B cell (primary cell): Measurements from ENCODE around the gene RAB30. TPM values are rescaled to one million over a fixed set of nuclear protein-coding genes. Genes with fewer than 3 reads are reported as not detected.

Source experiments
- ATAC-seq: fragments of 200-7000 bp; cut with Tn5 transposase; one replicate; pipeline ENCODE4 v1.10.0; 2021; ENCODE audit warnings: low read depth, mild to moderate bottlenecking, moderate number of reproducible peaks, moderate library complexity
- CTCF ChIA-PET: fragments of 350-600 bp; sonication (Branson Sonifier 250); formaldehyde crosslinking; loops from one replicate; lab custom pipeline; 2021; ENCODE audit warnings: antibody characterized with exemption, inconsistent platforms; lab: Charles Lee
- POLR2A ChIA-PET: fragments of 350-600 bp; sonication (Branson Sonifier 250); formaldehyde crosslinking; loops from one replicate; lab custom pipeline; 2021; ENCODE audit warnings: antibody characterized with exemption; lab: Charles Lee
- DNase-seq: peaks from one replicate; pipeline ENCODE4 v3.0.0; 2013
- H2AFZ ChIP-seq: 2 replicates; pipeline ENCODE4 v1.6.1; 2012; ENCODE audit warnings: mild to moderate bottlenecking, low read depth, low read length; ENCODE audit not compliant: insufficient read depth, poor library complexity, severe bottlenecking
- H3K27ac ChIP-seq, 2 donors: 1 replicate in 1 of 2; 2 replicates in 1 of 2; pipeline ENCODE4 v1.5.1; 2012 to 2013; ENCODE audit warnings: low read length in 2 of 2, mild to moderate bottlenecking in 2 of 2, moderate library complexity in 1 of 2
- H3K27me3 ChIP-seq, 4 experiments: fragments of 200-600 bp in 1 of 4; sonication (generic) in 1 of 4; replicated peaks in 1 of 4; 1 replicate in 2 of 4; 2 replicates in 2 of 4; pipeline versions ENCODE4 v1.6.1 to v1.7.0; 2013 to 2016; ENCODE audit warnings: low read length in 3 of 4, mild to moderate bottlenecking in 2 of 4, mixed read lengths in 1 of 4, moderate library complexity in 1 of 4; ENCODE audit not compliant: insufficient read depth in 4 of 4, control insufficient read depth in 3 of 4; ENCODE audit errors: control extremely low read depth in 1 of 4
- H3K36me3 ChIP-seq, 2 experiments: replicated peaks in 1 of 2; 1 replicate in 1 of 2; 2 replicates in 1 of 2; pipeline versions ENCODE4 v1.6.1 to v1.7.1; 2013; ENCODE audit warnings: low read length in 1 of 2; ENCODE audit not compliant: insufficient read depth in 2 of 2, control insufficient read depth in 1 of 2; ENCODE audit errors: control extremely low read depth in 1 of 2, extremely low read depth in 1 of 2
- H3K4me1 ChIP-seq, 2 donors: fragments of 200-600 bp in 1 of 2; sonication (generic) in 1 of 2; 1 replicate in 1 of 2; 2 replicates in 1 of 2; pipeline versions ENCODE4 v1.5.1 to v1.6.1; 2013 to 2017; ENCODE audit warnings: low read length in 2 of 2; ENCODE audit not compliant: control insufficient read depth in 2 of 2, insufficient read depth in 2 of 2
- H3K4me2 ChIP-seq: replicated peaks from 2 replicates; pipeline ENCODE3; 2012; ENCODE audit warnings: mild to moderate bottlenecking, low read depth, low read length; ENCODE audit not compliant: poor library complexity, severe bottlenecking
- H3K4me3 ChIP-seq, 5 experiments: fragments of 200-600 bp in 1 of 5; sonication (generic) in 1 of 5; 1 replicate in 3 of 5; 2 replicates in 2 of 5; pipeline versions ENCODE4 v1.5.1 to v1.7.0; 2011 to 2016; ENCODE audit warnings: low read length in 4 of 5, mild to moderate bottlenecking in 4 of 5, low read depth in 2 of 5, control low read depth in 1 of 5, moderate library complexity in 1 of 5; ENCODE audit not compliant: insufficient read depth in 1 of 5; ENCODE audit errors: control extremely low read depth in 1 of 5, extremely low read depth in 1 of 5
- H3K79me2 ChIP-seq: fragments of 200-600 bp; sonication (generic); one replicate; pipeline ENCODE4 v1.6.0; 2016; ENCODE audit warnings: low read length; ENCODE audit not compliant: control insufficient read depth, insufficient read depth
- H3K9ac ChIP-seq: fragments of 200-600 bp; sonication (generic); 2 replicates; pipeline ENCODE4 v1.6.1; 2017; ENCODE audit warnings: mild to moderate bottlenecking, low read length, moderate library complexity
- H3K9me3 ChIP-seq, 3 donors: one replicate each; pipeline versions ENCODE4 v1.6.1 to v1.7.1; 2013; ENCODE audit warnings: low read length in 2 of 3; ENCODE audit not compliant: control insufficient read depth in 2 of 3, insufficient read depth in 1 of 3; ENCODE audit errors: control extremely low read depth in 1 of 3
- H4K20me1 ChIP-seq: 2 replicates; pipeline ENCODE4 v1.6.0; 2012; ENCODE audit warnings: mild to moderate bottlenecking, low read length; ENCODE audit not compliant: insufficient read depth, control insufficient read depth, poor library complexity, severe bottlenecking
- H3K27ac Mint-ChIP-seq: one replicate; pipeline ENCODE4 v1.8.0; 2021; ENCODE audit warnings: mixed read lengths
- H3K27me3 Mint-ChIP-seq: one replicate; pipeline ENCODE4 v1.8.0; 2021; ENCODE audit warnings: mixed read lengths
- H3K4me1 Mint-ChIP-seq: one replicate; pipeline ENCODE4 v1.8.0; 2021; ENCODE audit warnings: mixed read lengths
- H3K4me3 Mint-ChIP-seq: one replicate; pipeline ENCODE4 v1.8.0; 2021; ENCODE audit warnings: mixed read lengths
- H3K9me3 Mint-ChIP-seq: one replicate; pipeline ENCODE4 v1.8.0; 2022; ENCODE audit warnings: mixed read lengths; ENCODE audit not compliant: insufficient read depth
- CTCF ChIP-seq: fragments of 200-600 bp; IDR thresholded peaks from one replicate; pipeline ENCODE4 v1.8.0; 2022; ENCODE audit warnings: antibody characterized with exemption, mild to moderate bottlenecking
- EZH2 ChIP-seq: IDR thresholded peaks from 2 replicates; pipeline ENCODE4 v1.6.1; 2012; ENCODE audit warnings: borderline replicate concordance, low read depth, mild to moderate bottlenecking, moderate library complexity, low read length; ENCODE audit not compliant: insufficient read depth, poor library complexity, severe bottlenecking
- WGBS: methylation state at CpG from one replicate; pipeline ENCODE4 v1.1.5; 2013; ENCODE audit warnings: missing lambda C conversion rate; ENCODE audit not compliant: insufficient coverage; 5-methylcytosine and 5-hydroxymethylcytosine counted together
- intact Hi-C: fragments of 100-400 bp; cut with micrococcal nuclease; formaldehyde crosslinking; loops from one replicate; pipeline ENCODE4 v1.10.0; 2022
- polyA plus RNA-seq: library from polyadenylated mRNA; depleted of rRNA; stranded (reverse); fragments of >200 nt; gene quantifications from 2 replicates; pipeline ENCODE4 v1.2.3, GENCODE V29; 2012
- total RNA-seq, 2 donors: library from RNA; stranded (reverse); fragments of 120-200 nt in 1 of 2; gene quantifications; 1 replicate in 1 of 2; 2 replicates in 1 of 2; pipeline versions ENCODE4 v1.2.3 to v1.2.4, GENCODE V29; 2013 to 2022

RAB30 gene
- total and polyA plus RNA-seq, 2 donors (not counting 1 experiment from before 2014, with no cell fraction given), result 26.6 to 214 TPM

GRCh38 chr11:83033371-83033770 lies 38.3 kb downstream of the RAB30 start:
- ChIA-PET CTCF (interaction anchor here (0.5 to 1.8 kb wide), 6 partner anchors 13 to 166 kb away, joined by 3 to 7 read pairs (median 4); no protein-coding TSS in a partner anchor), POLR2A (interaction anchor here (3.5 kb wide), 1 partner anchor 30 kb away, joined by 21 read pairs; no protein-coding TSS in a partner anchor)
- ATAC-seq (no peak), DNase-seq (no peak)
- Histone ChIP-seq H3K4me2 (peak overlapping the region; percentile 42), H3K27me3 (no peaks in the 10 kb centered on the region), H2AFZ (no peak overlapping the region), H3K4me1 (peaks cover 60 to 62% of the 10 kb centered on the region in 2 donors), H3K9ac (no peak overlapping the region), H3K4me3 (no peak overlapping the region), H3K36me3 (peaks cover 0 to 30% of the 10 kb centered on the region in 2 experiments), H4K20me1 (peaks cover 95% of the 10 kb centered on the region), H3K9me3 (no peaks in the 10 kb centered on the region), H3K27ac (peak overlapping the region in 1 of 2 donors; percentile 96), H3K79me2 (peaks cover 100% of the 10 kb centered on the region)
- no peaks in the 10 kb centered on the region for H3K27me3 Mint-ChIP-seq
- intact Hi-C loops, result no loop called here
- no CpG with 5 or more reads among the region's 1 CpG for WGBS
- no peaks in the 10 kb centered on the region for H3K9me3 Mint-ChIP-seq
- H3K4me3 Mint-ChIP-seq, result peak overlapping the region; percentile 88
- H3K4me1 Mint-ChIP-seq, result peaks cover 76% of the 10 kb centered on the region
- TF ChIP-seq CTCF (no peak), EZH2 (no peak)
- no peak overlapping the region for H3K27ac Mint-ChIP-seq

- Histone ChIP-seq H2AFZ (no peak overlapping the region), H3K4me2 (no peak overlapping the region), H4K20me1 (peaks cover 91% of the 10 kb centered on the region), H3K36me3 (peaks cover 0 to 22% of the 10 kb centered on the region in 2 experiments), H3K4me1 (peaks cover 53 to 65% of the 10 kb centered on the region in 2 donors), H3K27me3 (no peaks in the 10 kb centered on the region), H3K79me2 (peaks cover 100% of the 10 kb centered on the region), H3K4me3 (no peak overlapping the region), H3K9me3 (no peaks in the 10 kb centered on the region), H3K27ac (peak overlapping the region in 1 of 2 donors; percentile 13), H3K9ac (no peak overlapping the region)
- no CpG with 5 or more reads among the region's 4 CpGs for WGBS
- TF ChIP-seq CTCF (no peak), EZH2 (no peak)
- Mint-ChIP-seq H3K27me3 (no peaks in the 10 kb centered on the region), H3K4me3 (no peak overlapping the region), H3K4me1 (peaks cover 79% of the 10 kb centered on the region), H3K9me3 (no peaks in the 10 kb centered on the region), H3K27ac (peak overlapping the region; percentile 54)
- CTCF ChIA-PET, result interaction anchor here (0.7 kb wide), 1 partner anchor 37 kb away, joined by 3 read pairs; no protein-coding TSS in a partner anchor
- ATAC-seq, result no peak
- intact Hi-C loops, result no loop called here
- POLR2A ChIA-PET, result no interaction called here
- DNase-seq, result no peak
Measured at GRCh38 chr11:83031127-83031526, 40.6 kb downstream of the RAB30 start.
